COLO668 (cell line): ENCODE results near the gene SLC1A5.
"Not testable (repeated sequence)": the region's sequence is repeated elsewhere in the genome, so short reads cannot be mapped to it uniquely, and the experiment has no call there.

ENCODE experiments used
- DNase-seq: peaks from one replicate; lab custom pipeline; 2025; ENCODE audit not compliant: unreplicated experiment; lab: John Stamatoyannopoulos, UW

The SLC1A5 gene

DNA sequence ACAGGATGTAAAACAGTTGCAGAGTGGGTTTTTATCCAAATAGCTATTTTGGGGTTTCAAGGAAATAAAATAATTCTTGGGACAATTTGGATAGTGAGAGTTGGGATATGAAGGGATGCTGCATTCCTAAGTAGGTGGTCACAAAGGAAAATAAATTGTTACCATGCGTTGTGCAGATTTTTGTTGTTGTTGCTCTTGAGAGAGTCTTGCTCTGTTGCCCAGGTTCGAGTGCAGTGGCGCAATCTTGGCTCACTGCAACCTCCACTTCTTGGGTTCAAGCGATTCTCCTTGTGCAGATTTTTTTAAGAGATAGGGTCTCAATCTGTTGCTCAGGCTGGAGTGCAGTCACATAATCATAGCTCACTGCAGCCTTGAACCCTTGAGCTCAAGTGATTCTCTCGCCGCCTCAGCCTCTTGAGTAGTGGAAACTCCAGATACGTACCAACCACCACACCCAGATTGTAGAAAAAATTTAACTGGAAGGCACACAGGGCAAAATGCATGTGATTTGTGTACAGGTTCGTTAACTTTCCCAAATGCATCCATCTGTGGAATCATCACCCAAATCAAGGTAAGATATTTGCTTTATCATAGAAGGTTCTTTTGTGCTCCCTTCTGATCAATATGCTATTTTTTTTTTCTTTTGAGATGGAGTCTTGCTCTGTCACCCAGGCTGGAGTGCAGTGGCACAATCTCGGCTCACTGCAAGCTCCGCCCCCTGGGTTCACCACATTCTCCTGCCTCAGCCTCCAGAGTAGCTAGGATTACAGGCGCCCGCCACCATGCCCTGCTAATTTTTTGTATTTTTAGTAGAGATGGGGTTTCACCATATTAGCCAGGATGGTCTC lies 16.0 kb downstream of the SLC1A5 start:
- DNase-seq: no peak

DNA sequence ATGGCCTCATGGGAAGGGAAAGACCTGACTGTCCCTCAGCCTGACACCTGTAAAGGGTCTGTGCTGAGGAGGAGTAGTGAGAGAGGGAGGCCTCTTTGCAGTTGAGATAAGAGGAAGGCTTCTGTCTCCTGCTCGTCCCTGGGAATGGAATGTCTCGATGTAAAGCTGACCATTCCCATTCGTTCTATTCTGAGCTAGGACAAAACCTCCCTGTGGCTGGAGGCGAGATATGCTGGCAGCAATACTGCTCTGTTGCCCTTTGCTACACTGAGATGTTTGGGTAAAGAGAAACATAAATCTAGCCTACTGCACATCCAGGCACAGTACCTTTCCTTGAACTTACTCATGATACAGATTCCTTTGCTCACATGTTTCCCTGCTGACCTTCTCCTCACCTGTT lies 19.6 kb downstream of the SLC1A5 start:
- DNase-seq: not testable (repeated sequence)

DNA sequence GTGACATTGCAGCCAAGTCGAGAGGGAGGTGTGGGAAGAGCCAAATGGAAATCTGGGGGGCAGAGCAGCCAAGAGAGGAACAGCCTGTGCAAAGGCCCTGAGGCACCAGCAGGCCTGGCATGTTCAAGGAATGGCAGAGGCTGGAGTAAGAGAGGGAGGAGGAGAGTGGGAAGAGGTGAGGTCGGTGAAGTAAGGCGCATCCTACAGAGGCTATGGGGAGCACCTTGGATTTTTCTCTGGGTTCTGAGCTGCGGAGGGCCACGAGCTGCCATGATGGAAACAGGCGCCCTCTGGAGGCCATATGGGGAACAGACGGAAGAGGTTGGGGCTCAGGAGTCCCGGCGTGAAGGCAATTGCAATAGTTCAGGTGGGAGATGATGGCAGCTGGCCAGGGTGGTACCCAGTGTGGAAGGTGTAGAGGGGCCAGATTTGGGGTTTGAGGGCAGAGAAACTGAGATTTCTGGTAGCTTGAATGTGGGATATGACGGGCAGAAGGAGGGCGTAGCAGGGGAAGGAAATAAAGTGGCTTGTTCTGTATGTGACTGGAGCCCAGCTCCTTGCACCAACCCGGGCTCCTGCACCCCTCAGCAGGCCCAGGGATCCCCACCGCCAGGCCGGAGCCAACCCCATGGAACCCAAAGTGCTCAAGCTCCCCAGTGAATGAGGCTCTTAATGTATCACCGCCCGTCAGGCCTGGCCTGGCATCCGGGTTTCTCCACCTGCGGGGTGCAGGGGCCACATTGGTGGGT lies 21.7 kb downstream of the SLC1A5 start:
- DNase-seq: peak; percentile 43

DNA sequence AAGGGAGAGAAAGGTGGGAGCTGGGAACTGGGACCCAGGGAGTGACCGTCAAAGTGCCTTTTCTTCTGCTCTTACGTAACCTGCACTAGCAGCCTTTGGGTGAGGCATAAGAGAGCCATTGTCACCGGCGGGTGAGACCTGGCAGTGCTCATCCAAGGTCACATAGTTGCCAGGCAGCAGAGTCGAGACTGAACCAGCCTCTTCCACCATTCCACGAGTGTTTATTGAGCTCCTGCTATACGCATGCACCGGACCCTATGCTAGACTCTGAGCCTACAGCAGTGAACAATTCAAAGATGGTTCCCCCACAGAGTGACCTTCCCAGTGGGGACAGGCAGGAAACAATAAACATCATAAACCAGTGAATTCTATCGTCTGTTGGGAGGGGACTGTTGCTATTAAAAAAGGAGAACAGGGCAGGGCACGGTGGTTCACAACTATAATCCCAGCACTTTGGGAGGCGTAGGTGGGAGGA lies 23.5 kb downstream of the SLC1A5 start:
- no peak for DNase-seq

DNA sequence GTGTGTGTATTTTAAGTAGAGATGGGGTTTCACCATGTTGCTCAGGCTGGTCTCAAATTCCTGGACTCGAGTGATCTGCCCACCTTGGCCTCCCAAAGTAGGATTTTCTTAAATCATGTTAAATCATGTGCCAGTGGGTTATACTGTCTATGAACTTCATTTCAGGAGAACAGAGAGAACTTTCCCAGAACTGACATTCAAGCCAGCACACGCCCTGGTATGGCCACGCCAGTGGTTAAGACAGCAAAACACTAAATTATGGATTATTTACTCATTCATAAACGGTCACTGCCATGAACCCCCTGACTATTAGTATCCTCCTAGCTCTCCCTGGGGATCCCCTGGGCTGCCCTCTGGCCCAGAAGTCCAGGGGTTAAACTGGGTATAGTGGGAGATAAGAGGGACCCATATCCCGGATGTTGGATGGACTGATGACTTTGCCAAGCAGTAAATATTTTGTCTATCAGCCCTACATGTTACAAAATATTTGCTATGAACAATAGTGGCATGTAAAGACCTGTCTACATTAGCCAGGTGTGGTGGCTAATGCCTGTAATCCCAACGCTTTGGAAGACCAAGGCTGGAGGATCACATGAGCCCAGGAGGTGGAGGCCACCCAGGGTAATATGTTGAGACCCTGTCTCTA lies 26.0 kb downstream of the SLC1A5 start:
- DNase-seq: peak; percentile 13

DNA sequence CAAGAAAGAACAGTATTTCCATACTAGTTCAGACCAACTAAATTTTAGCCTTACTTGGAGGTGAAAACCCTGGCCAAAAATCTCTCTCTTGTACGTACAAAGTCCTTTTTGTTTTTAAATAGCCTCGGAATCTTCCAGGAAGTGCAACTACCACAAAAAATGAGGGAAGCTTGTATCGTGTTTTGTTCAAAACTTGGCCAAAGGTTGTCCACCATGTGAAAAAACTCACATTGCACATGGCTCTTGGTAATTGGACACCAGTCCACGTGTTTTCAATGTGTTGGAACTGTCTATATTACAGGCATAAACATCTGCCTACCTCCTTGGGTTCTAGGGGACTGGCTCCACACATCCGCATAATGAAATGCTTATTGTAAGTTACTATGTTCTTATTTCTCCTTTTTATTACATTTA lies 27.0 kb downstream of the SLC1A5 start:
- DNase-seq: no peak

DNA sequence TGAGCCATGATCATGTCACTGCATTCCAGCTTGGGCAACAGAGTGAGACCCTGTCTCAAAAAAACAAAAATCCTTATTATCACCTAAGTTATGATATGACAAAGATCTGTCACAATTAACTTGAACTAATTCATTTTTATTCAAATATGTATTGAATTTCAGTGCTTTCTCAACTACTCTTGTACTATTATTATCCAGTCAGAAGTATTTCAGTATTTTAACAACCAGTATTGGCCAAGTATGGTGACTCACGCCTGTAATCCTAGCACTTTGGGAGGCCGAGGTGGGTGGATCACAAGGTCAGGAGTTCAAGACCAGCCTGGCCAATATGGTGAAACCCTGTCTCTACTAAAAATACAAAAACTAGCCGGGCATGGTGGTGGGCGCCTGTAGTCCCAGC lies 27.5 kb downstream of the SLC1A5 start:
- DNase-seq: not testable (repeated sequence)

DNA sequence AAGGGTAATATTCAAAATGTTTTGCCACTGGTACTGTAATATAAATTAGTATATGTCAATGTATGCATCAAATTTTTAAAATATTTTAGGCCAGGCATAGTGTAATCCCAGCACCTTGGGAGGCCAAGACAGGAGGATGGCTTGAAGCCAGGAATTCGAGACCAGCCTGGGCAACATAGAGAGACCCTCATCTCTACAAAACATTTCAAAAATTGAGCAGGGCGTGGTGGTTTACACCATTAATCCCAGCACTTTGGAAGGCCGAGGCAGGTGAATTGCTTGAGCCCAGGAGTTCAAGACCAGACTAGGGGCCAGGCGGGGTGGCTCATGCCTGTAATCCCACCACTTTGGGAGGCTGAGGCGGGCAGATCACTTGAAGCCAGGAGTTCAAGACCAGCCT lies 28.0 kb downstream of the SLC1A5 start:
- DNase-seq: no peak

DNA sequence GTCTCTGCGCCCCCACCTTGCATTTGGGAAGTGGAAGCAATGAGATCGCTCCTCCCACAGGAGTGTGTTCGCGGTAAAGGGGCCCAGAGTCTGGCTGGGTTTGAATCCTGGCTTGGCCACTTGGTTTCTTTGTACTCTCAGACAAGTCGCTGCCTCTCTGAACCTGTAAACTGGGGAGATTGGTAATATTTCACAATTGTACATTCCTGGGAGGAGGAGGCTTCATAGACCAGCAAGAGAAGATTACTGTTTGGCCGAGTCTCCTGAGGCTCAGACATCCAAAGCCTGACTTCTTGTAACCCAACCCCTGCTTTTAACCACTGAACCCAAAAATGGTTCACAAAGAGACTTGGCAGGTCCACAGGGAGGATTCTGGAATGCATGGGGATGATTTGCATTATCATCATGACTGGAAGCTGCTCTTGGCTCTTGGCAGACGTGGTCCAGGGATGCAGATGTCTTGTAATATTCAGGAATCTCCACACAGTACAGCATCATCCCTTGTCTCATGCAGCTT lies 28.5 kb downstream of the SLC1A5 start:
- DNase-seq: no peak

DNA sequence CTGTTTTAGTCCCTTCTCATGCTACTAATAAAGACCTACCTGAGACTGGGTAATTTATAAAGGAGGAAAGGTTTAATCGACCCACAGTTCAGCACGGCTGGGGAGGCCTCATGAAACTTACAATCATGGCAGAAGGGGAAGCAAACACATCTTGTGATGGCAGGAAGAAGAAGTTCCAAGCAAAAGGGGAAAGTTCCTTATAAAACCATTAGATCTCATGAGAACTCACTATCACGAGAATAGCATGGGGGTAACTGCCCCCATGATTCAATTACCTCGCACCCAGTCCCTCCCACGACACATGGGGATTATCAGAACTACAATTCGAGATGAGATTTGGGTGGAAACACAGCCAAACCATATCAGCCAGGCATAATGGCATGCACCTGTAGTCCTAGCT lies 29.2 kb downstream of the SLC1A5 start:
- no peak for DNase-seq

DNA sequence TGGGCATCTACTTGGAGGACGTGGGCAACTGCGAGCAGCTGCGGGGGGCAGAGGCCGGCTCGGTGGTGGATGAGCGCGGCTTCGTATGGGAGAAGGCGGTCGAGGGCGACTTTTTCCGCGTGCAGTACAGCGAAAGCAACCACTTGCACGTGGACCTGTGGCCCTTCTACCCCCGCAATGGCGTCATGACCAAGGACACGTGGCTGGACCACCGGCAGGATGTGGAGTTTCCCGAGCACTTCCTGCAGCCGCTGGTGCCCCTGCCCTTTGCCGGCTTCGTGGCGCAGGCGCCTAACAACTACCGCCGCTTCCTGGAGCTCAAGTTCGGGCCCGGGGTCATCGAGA lies 31.9 kb downstream of the SLC1A5 start:
- no peak for DNase-seq

DNA sequence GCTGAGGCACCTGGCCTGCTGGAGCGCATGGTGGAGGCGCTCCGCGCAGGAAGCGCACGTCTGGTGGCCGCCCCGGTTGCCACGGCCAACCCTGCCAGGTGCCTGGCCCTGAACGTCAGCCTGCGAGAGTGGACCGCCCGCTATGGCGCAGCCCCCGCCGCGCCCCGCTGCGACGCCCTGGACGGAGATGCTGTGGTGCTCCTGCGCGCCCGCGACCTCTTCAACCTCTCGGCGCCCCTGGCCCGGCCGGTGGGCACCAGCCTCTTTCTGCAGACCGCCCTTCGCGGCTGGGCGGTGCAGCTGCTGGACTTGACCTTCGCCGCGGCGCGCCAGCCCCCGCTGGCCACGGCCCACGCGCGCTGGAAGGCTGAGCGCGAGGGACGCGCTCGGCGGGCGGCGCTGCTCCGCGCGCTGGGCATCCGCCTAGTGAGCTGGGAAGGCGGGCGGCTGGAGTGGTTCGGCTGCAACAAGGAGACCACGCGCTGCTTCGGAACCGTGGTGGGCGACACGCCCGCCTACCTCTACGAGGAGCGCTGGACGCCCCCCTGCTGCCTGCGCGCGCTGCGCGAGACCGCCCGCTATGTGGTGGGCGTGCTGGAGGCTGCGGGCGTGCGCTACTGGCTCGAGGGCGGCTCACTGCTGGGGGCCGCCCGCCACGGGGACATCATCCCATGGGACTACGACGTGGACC lies 32.4 kb downstream of the SLC1A5 start:
- no peak for DNase-seq

DNA sequence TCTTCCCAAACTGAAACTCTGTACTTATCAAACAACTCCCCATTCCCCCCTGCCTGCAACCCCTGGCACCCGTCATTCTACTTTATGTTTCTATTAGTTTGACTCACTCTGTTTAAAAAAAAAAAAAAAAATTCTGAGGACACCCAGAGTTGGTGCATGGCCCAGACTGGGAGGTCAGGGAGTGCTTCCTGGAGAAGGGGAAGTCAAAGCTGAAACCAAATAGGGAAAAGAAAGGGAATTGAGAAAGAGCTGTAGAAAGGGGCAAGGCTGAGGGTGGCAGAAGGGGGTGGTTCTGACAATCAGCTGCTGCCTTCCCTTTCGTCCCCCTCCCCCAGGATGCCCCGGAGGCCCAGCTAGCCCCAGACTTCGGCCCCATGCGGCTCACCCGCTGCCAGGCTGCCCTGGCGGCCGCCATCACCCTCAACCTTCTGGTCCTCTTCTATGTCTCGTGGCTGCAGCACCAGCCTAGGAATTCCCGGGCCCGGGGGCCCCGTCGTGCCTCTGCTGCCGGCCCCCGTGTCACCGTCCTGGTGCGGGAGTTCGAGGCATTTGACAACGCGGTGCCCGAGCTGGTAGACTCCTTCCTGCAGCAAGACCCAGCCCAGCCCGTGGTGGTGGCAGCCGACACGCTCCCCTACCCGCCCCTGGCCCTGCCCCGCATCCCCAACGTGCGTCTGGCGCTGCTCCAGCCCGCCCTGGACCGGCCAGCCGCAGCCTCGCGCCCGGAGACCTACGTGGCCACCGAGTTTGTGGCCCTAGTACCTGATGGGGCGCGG lies 33.1 kb downstream of the SLC1A5 start:
- no peak for DNase-seq

DNA sequence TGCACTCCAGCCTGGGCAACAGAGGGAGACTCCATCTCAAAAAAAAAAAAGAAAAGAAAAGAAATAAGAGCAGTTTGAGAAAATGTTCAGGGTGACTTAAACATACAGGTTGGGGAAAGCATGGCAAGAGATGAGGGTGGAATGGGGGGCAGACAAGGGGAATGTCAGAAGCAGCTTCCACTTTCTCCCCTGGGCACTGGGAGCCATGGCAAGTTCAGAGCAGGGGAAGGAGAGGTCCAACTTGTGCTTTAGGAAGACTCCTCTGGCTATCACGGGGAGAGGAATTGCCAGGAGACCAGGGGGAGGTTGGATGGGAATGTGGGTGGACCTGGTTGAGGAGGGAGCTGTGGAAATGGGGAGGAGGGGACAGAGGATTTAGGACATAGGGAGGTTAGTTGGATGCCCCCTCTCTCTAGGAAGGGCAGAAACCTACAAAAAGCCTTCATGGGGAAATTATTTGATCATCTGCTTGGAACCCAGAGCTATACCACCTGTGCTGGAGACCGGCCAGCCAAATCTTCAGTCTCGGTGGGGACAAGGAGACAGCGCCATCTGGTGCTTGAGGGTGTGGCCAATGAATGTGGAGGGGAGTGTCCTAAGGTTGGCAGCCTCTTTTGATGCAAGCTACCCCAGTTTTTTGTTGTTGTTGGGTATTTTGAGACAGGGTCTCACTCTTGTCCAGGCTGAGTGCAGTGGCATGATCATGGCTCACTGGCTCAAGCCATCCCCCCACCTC lies 34.8 kb downstream of the SLC1A5 start:
- peak; percentile 45 for DNase-seq

DNA sequence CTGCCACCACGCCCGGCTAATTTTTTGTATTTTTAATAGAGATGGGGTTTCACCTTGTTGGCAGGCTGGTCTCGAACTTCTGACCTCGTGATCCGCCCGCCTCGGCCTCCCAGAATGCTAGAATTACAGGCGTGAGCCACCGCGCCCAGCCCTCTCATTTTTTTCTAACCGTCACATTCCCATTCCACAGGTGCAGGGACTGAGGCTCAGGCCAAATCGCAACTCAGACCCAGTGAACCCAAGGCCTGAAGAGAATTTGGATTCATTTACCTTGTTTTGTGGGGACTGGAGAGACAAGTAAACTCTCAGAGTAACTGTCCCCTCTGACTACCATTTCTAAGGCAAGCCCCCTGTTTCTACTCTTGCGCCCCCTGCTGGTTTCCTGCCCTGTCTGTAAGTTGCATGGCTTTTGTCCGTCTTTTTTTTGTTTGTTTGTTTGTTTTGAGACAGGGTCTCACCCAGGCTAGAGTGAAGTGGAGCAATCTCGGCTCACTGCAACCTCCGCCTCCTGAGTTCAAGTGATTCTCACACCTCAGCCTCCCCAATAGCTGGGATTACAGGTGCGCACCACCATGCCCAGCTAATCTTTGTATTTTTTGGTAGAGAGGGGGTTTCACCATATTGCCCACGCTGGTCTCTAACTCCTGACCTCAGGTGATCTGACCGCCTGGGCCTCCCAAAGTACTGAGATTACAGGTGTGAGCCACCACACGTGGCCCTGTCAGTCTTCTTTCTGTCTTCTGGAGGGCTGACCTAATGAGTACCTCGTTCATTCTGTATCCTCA lies 39.9 kb downstream of the SLC1A5 start:
- peak; percentile 65 for DNase-seq

DNA sequence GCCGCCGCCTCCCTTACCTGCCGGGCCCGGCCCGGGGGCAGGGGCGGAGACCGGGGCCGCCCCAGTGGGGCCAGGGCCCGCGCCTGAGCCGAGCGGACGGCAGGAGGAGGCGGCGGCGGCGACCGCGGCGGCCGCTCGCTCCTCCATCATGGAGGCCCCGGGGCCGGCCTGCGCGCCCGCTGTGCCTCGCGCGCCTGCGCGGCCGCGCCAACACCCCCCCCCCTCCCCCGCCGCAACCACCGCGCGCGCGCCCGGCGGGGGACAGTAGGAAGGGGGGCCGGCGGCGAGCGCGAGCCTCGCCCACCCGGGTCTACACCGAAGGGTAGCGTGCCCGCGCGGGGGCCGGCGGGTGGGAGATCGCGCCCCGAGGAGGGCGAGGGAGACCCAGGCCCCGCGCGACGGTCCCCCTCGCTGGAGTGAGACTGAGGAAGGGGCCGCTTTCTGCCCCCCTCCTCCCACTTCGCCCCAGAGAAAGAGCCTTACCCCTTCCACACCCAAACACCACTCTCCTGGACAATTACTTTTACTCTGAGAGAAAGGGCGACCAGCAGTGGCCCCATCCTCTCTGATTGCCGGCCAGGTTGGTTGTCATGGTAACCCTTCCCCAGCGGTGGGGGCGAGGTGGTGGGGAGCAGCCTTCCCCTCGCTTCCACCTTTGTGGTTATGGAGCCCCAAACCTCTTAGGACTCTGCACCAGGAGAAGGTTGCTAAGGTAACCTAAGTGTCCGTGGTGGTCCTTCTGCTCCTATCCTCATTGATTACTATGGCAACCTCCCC lies 41.9 kb downstream of the SLC1A5 start, which contains the start of gene STRN4:
TSS of gene STRN4 (minus strand) at position 170 of the 777 bp plus-strand sequence. CDS start at position 150, 20 bp downstream.
- peak; percentile 85 for DNase-seq

DNA sequence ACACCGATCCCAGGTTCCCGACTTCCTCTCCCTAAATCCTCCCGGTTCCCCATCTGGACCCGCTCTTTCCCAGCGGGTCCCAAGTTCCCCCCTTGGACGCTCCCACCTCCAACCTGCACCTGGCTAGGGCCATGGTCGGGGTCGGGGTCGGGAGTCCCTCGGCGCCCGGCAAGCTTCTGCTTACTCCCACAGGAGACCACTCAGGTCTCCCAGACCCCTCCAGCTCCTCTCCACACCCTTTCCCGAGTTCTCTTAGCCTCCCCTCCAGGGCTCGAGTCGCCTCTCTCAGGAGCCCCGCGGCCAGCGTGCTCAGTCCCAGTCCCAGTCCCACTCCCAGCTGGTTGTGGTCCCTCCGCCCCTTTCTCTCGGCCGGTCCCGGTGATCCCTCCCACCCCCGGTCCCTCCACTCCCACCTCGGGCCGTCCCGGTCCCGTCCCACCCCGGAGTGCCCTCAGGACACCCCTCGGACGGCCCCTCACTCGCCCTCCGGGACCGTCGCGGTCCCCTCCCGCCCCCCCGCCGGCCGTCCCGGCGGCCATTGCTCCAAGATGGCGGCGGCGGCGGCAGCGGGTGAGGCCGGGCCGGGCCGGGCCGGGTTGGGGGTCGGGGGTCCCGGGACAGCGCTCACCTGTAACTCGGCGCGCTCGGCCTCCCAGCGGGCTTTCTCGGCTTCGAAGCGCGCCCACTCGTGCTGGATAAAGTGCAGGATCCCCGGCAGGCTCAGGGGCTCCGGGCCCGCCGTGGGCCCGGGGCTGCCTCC lies 42.7 kb downstream of the SLC1A5 start, which contains the start of gene FKRP:
TSS of gene FKRP (plus strand) at position 537 of the 760 bp plus-strand sequence. CDS start 9,394 bp downstream, outside the sequence.
- DNase-seq: peak; percentile 44
